ENCODE measurements around the gene IGSF3.
"Not testable (repeated sequence)": the region's sequence is repeated elsewhere in the genome, so short reads cannot be mapped to it uniquely, and the experiment has no call there.

IGSF3 gene

DNA sequence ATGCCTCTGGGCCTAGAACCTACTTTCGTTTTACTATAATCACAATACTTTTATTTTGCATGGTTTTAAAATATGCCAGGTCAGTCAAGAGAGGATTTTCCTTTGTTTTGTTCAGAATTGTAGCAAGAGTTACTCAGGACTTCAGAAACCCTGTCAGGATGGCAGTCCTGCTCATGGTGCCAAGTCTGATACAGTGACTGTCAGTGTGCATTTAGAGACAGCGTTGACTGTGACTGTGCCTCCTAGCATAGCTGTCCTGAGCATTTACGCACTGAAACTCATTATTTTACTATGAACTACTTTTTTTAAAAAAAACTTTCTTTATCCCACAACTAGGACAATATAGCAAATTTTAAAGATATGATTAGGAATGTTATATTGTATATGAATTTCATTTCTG is 73.6 kb downstream of the IGSF3 start:
- DNase-seq, result not testable (repeated sequence)

DNA sequence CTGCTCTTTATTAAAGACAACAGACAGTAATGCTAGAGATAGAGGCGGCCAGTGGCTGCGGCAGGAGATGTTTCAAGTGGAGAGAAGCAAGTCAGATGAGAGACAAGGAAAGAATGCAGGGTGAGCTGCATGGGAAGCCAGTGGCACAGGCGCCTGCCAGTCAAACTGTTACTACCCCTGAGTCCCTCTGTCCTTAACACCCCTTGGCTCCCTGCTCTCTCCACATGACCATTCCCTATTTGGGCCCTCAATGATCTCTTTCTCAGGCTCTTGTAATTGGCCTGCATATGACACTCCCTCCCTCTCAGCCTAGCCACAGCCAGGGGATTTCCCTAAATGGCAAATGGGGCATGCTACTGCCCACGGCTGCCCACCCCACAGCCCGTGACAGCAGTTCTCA is 74.1 kb downstream of the IGSF3 start:
- not testable (repeated sequence) for DNase-seq

DNA sequence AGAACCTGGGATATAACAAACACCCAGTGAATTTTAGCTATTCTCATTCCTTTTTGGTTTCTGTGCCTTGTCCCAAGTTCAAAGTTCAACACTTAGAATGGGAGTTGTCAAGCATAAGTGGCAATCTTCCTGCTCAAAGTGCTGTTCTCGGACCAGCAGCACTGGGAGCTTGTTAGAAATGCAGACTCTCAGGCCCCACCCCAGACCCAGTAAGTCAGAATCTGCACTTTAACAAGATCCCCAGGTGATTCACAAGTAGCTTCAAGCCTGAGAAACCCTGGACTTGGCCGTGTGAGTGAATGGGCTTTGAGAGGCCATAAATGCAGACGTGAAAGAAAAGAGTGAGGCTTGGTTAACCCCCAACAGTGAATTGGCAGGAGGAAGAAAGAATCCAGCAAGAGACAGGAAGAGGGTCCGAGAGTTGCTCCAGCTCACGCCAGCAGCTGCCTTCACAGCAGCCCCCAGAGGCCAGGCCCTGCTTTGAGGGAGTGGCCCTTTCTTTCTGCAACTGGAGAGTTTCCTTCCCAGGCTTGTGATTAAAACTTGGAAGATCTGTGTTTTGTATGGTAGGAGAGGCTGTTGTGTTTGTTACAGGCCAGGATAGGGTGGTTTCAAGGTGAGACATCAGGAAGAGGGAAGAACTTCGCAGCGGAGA is 75.5 kb downstream of the IGSF3 start:
- DNase-seq, result not testable (repeated sequence)

DNA sequence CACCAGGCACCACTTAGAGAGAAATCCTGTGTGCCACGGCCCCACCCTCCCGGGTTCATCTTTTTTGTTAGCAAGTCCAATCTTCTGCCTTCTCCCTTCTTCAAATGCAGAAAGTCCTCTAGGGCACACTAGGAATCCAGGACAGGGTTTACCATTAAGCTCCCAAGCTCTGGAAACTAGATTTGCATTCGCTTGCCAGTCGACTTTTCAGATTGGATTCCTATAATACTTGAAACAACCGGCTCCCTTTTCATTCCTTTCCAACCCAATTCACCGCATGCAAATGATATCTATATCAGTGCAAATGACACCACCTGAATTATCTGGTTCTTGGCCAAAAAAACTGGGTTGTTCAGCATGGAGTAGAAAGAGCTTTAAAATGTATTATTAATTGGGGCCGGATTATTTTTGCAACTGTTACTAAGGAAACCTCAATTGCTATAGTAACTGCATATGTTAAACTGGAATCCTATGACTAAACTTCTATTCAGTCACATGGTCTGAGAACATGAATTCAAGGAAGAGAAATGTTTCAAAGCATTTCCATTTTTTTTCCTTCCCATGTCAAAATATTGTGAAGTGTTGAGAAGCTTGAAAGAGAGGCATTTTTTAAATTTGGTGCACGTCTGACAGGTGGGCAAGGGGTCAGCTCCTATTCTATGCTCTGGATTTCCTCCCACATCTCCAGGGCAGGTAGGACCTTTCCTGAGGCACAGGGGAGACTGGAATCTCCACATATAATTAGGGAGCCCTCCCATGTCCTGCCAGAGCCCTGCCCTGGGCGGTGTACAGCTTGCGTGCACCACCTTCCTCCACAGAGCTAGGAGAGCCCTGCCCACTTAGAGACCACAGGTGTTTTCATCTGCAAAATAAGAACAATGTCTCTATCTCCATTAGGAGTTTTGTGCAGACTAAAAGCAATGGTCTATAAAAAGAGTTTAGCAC is 76.3 kb downstream of the IGSF3 start:
- not testable (repeated sequence) for DNase-seq

DNA sequence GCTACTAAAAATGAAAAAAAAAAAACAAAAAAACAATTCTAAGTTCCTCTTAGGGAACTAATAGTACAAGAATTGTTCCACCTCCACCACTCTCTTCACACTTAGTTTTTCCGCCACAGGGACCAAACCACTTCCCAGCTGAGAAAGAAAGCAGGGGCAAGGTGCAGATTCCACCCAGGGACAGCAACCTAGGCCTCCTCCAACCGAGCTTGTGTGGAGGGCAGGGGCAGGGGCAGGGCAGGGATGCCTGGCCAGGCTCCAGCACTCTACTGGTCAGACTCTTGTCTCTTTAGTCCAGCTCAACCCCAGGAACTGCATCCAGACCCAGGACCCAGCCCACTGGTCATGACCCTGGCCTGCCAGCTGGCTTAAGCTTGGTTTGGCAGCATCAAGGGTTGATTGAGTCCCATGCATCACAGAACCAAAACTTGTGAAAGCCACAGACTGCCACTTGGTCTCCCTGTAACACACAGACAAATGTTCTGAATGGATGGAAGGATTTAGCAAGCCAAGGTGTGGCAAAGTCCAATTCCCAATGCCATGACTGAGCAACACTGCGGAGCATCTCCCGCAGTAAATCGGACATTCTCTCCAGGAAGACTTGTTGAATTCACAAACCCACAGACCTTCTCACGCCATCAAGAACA is 77.1 kb downstream of the IGSF3 start:
- not testable (repeated sequence) for DNase-seq

DNA sequence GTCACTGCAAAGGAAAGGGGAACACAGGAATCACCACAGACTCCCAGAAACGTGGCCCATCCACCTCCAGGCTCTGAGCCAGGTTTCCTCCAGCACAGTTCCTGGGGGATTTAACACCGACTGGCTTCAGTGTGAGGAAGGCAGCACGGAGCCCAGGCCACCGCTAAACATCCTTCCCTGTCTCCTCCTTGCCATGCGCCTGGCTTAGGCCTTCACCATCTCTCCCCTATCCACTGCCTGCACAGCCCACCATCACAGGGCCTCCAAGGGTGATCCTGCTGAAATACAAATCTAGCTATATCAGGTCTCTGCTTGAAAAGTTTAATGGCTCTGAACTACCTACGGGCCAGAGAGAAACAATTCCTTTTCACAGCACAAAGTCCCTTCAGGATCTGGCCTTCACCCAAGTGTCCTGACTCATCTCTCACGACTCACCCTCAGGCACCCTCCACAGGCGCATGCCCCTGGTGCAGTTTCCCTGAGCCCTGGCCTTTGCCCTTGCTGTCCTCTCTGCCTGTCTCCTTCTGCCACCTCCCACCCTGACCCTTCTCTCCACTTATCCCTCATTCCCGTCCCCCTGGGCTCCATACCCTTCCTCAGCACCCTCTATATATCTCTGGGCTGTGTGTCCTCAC is 78.3 kb downstream of the IGSF3 start:
- not testable (repeated sequence) for DNase-seq

DNA sequence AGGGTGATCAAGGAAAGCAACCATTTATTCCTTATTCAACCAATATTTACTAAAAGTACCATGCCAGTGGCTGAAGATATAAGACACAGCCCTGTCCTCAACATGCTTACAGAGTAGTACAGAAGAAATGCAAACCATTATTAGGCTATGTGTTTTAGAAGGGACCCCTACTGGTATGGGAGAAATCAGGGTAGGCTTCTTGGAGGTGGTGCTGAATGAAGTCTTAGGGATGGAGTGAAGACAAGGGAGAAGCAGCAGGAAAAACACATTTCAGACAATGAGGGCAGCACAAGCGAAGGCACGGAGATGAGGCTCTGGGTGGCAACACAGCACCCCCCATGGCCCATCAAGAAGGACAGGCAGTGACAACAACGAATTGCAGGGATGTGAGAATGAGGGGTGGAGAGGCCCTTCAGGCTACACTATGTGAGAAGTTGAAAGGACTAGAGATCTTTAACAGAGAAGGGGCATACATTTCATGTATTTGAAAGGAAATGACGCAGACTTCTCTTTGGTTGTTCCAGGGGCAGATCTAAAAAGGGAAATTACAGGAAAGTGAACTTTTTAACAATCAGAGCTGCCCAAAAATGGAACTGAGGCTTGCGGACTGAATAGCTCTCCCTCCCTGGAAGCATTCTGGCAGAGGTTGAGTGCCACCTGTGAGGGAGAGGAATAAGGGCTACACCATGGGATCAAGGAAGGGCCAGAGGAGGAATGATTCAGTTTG is 79.9 kb downstream of the IGSF3 start:
- no peak for DNase-seq

DNA sequence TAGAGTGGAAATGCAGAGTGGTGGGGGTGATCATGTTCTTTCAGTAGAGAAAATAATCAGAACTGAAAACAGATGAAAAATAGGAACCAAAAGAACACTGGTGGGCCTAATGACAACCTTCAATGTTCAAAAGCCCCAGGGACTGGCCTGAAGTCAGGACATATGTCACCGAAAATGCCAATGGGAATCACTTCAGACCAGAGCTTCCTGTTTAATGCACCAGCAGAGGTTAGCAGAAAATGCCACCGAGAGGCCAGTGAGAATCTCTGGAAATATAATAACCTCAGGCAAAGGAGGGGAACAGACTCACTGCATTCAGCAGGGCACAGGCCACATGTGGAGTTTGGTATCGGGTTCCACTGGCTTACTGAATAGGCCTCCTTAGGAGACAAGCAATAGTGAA is 80.8 kb downstream of the IGSF3 start:
- DNase-seq, result no peak

DNA sequence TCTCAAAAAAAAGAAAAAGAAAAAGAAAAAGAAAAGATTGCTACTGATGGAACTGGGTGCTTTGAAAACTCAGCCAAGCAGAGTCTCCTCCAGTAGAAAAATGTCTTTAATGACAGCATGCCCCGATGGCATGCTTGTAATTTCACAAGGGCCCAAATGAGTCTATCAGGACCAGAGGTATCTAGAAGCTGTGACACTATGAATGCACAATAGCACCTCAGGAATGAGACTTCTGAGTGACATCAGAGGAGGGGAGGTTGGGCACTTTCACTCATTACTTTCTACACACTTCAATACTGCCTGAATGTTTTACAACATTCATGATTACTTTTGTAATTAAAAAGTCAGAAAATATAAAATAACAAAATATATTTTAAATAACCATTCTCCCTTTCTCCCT is 81.6 kb downstream of the IGSF3 start:
- DNase-seq, result no peak

DNA sequence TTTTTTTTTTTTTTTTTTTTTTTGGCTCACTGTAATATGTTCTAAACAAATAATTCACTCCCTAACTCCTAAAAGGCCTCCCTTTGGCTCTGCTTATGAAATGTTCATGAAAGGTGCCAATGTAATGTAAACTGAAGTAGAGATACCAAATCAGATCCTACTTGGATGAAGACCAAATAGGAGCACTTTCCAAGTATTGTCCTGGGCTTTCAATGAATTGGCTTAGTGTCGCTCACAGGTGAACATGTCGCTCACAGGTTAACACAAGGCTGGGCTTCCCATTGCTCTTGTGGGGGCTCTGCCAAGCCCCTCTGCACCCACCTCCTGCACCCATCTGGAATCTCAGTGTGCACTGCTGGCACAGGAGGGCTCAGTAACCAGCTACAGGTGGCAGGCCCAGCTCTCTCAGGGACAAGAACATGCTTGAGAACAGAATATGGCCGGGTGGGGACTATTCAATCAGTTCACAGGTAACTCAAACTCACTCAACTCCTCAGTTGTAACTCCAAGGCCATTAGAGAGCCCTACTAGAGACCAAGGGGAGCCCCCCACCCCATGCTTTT is 86.1 kb downstream of the IGSF3 start:
- DNase-seq, result no peak

DNA sequence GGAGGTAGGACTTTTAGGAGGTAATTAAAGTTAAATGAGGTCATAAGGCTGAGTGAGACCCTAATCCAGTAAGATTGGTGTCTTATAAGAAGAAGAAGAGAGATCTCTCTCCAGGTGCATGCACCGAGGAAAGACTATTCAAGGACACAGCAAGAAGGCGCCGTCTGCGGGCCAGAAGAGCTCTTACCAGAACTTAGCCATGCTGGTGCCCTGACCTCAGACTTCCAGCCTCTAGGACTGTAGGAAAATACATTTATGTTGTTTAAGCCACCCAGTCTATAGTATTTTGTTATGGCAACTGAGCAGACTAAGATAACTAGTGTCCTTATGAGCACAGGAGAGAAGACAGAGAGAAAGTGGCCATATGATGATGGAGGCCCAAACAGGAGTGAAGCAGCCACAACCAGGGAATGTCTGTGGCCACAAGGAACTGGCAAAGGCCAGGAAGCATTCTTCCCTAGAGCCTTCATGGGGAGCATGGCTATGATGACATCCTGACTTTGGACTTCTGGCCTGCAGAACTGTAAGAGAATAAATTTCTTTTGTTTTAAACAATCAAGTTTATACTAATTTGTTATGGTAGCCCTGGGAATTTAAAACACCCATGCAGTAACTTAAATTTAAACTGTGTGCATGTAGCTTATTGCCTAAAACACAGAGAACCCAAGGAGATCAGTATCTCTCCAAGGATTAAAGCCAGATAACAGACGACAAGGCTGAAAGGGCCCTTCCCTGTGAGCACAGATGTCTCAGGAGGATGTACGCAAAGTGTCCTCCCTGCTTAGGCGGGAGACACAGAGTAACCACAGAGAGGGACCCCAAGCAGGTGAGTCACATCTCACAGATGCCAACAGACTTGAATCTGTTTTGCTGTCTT is 86.8 kb downstream of the IGSF3 start:
- DNase-seq, result no peak

DNA sequence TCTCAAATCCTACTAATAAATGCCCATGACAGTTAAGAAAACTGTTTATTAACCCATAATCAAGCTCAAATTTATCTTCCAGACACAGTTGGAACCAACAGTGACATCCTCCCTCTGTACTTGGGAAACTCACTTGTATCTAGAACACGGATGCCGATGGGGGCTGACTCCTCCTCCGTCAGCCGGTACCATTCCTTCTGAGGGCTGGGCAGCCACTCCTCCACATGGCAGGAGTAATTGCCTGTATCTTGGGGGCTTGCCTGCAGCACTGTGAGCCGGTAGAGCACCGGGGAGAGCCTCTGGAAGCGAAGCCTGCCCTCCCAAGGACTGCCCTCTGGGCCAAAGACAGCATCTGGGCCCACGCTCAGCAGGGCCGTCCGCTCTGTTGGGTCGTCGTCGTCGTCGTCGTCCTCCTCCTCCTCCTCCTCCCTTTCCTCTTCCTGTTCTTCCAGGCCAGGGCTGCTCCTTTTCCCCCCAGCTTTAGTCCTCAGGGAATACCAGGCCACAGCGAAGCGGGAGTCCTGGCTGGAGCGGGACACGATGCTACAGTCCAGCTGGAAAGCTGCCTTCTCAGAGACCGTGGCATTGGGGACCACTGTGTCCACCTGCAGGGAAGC is 88.2 kb downstream of the IGSF3 start:
- DNase-seq, result no peak

DNA sequence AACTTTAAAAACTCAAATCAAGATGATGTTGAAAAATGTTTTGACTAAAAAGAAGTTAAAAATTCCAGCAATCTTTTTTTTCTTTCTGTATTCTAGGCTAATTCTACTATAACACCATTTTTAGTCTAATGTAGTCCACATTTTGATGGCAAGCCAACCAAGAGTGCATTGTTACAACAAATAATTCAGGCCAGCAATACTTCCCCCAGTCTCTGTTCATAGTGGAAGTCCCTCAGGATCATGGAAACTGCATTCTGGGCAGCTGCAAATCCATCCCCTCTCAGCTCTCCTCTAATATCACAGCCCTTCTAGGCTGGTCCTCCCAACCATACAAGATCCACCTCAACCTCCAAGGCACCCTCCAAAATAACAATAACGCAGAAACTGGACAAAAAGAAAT is 89.0 kb downstream of the IGSF3 start:
- DNase-seq, result no peak

DNA sequence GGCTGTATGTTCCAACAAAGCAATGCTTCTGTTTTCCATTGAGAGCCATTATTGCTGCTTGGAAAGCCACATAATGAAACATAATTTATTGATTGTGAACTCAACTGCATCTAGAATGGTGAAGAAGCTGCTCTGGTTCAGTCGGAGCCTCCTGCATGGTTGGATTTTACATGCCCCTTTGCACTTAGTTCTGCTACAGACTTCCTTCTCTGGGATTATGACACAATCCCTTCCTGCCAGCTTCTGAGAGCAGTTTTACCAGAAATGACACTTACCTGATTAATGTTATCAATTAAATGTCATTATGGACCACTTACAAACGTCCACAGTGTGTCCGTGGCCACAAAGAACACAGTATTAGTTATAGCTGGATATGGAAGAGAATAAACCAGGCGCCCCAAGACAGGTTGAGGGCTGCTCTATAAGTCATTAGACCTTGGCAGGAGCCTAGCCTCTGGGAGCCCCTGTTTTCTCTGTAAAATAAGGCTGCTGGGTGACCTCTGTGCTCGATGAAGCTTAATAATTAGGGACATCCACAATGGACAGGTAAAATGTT is 89.7 kb downstream of the IGSF3 start:
- no peak for DNase-seq

DNA sequence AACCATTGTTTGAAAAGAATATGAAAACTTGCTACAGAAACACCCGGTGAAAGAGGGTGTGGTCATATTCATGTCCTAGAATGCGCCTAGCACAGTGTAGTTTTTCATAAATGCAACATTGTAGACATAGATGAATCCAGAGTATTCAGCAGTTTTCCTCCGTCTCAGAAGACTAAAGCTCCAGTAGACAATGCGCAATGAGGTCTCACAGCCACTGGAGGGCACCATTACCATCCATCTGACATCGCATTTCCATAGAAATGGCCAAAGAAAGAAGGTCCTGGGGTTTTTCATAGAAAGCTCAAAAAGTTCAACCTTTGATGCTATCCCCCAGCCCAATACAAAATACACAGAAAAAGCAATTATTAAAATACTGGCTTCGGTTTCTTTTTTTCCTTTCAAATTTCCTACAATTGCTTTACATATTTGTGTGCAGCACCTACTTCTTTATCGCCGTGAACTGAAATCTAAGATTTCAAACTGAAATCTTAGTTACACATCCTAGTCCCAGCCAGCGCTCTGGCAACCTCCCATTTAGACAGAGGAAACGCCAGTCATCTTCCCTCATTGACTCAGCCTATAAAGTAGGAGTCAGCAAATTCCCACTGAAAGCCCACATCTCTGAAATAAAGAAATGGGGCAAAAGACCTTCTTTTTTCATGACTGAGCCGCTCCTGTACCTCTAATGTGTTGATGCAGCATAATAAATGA is 92.8 kb downstream of the IGSF3 start:
- DNase-seq, result no peak

DNA sequence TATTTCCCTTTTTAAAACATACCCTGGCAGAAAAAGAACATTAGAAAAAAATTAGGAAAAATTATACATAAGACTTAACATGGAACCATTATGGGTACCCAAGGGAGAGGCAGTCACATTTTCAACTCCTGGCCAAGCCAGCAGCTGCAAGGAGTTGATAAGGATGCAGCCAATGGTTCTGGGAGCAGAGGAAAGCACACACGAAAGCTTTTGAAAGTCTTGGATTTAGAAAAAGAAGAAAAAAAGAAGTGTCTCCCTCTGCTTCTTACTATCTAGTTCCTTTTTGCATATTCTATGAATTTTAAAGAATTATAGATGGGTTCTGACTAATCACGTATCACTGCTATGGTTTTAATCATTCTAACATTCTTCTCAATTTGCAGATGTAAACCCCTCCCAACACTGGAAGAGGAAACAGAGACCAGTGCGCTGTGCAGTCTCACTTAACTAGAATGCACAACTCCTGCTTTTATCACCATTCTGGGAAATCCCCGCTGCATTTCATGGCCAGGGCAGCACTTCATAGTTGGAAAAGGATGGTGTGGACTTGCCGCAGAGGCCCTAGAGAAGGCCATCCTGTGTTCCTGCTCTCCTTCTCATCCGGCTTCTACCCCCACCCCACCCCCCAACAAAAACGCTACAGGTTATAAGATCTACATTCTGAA is 94.0 kb downstream of the IGSF3 start:
- no peak for DNase-seq

DNA sequence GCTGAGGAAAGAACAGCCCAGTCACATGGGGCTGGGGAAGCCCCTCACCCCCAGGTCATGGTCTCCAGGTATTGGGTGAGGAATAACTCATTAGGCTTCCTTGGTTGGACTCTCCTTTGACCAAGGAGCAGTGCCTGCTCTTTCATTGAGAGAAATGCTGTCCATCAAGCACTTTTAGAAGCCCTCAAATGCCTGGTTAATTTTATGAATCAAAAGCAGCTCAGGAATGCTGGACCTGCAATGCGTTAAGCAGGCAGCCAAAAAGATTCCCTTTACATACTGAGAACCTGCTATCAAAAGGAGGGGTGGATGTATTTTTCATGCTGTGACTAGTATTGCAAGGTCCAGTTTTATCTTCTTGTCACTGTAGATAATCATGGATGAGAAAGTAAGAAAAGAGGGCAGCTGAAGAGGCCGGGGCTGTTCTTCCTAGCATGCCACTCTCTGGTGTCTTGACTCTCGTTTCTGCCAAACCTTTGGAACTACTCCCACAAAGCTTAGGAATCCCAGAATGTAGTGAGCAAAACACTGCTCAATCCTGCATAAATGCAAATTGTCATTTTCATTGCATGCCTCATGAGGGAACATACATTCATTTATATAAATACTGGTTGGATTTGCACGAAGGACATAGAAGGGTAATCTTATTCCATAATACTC is 94.6 kb downstream of the IGSF3 start:
- no peak for DNase-seq

DNA sequence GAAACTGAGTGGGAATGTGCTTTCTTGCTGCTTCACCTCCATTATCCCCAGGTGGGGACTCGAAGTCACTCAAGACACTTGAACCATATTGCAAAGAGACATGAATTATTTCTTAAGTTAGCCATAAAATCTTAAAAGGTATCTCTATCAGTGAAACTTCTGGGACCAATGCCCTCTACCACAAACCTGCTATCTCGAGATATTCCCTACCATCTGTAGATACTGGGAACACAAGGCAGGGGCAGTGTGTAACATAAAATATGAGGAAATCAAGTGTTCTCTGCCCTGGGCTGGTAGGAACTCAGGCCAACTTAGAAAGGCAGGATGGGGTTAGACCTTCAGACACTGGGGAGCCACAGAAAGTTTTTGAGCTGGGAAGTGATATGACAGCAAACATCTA is 95.4 kb downstream of the IGSF3 start:
- no peak for DNase-seq

All from NCI-H524 treated with DMSO at 0.1 percent for 48 hours (cell line).